A549 (cell line): Measurements from ENCODE around the gene DRGX. TPM values are rescaled to one million over a fixed set of nuclear protein-coding genes. Genes with fewer than 3 reads are reported as not detected.
A peak's percentile ranks its signal among the peaks of the same experiment; 100 is the strongest.

Experiments
- ATAC-seq, 2 experiments: fragments of 200-7000 bp in 1 of 2; fragments of >200 bp in 1 of 2; cut with Nextera tagmentation in 1 of 2; cut with Tn5 transposase in 1 of 2; 3 replicates each; pipeline versions ENCODE4 v1.8.0 to v1.9.1; 2018 to 2020; ENCODE audit warnings: mild to moderate bottlenecking in 1 of 2, moderate library complexity in 1 of 2
- CTCF ChIA-PET: fragments of 300-600 bp; sonication (Branson Sonifier 250); formaldehyde crosslinking; extraction: SDS; loops from one replicate; lab custom pipeline; 2021; ENCODE audit warnings: antibody characterized with exemption, inconsistent platforms; lab: Yijun Ruan, JAX
- POLR2A ChIA-PET: fragments of 350-600 bp; formaldehyde crosslinking; extraction: SDS; loops from one replicate; lab custom pipeline; 2021; ENCODE audit warnings: antibody characterized with exemption, inconsistent platforms; lab: Yijun Ruan, JAX
- DNase-seq, 2 experiments: peaks; one replicate each; pipeline versions ENCODE4 v3.0.0 to v3.0.0-alpha.2; 2011 to 2016; ENCODE audit warnings: low read depth in 1 of 2, low spot score in 1 of 2
- FAIRE-seq: peaks from 2 replicates; lab custom pipeline; 2011; peaks lifted over from hg19 to GRCh38; lab: Jason Lieb, UNC
- H3K27ac ChIP-seq, 2 experiments: fragments of >200 bp; sonication (Bioruptor Twin); formaldehyde crosslinking; 3 replicates each; pipeline ENCODE4 v1.5.1; 2016 to 2017
- H3K4me1 ChIP-seq: fragments of >200 bp; sonication (Bioruptor Twin); formaldehyde crosslinking; 3 replicates; pipeline ENCODE4 v1.6.1; 2016
- H3K4me2 ChIP-seq: fragments of >200 bp; sonication (Bioruptor Twin); formaldehyde crosslinking; 3 replicates; pipeline ENCODE4 v1.6.1; 2016
- H3K4me3 ChIP-seq: fragments of >200 bp; sonication (Bioruptor Twin); formaldehyde crosslinking; 3 replicates; pipeline ENCODE4 v1.5.1; 2016
- H3K9me3 ChIP-seq: fragments of >200 bp; sonication (Bioruptor Twin); formaldehyde crosslinking; 3 replicates; pipeline ENCODE4 v1.6.1; 2016
- CBX2 ChIP-seq: fragments of 200-600 bp; sonication (generic); IDR thresholded peaks from 2 replicates; pipeline ENCODE4 v1.6.1; 2016; ENCODE audit warnings: low read depth, mild to moderate bottlenecking, borderline replicate concordance
- CEBPB ChIP-seq, 2 experiments: fragments of >200 bp in 1 of 2; sonication (Bioruptor Twin) in 1 of 2; formaldehyde crosslinking in 1 of 2; IDR thresholded peaks; 2 replicates each; pipeline ENCODE4 v1.6.1; 2012 to 2016
- CHD2 ChIP-seq: fragments of 150-350 bp; IDR thresholded peaks from 2 replicates; pipeline ENCODE4 v1.6.1; 2014; ENCODE audit warnings: low read length; ENCODE audit not compliant: partially characterized antibody
- CTCF ChIP-seq: fragments of >200 bp; sonication (Bioruptor Twin); formaldehyde crosslinking; IDR thresholded peaks from 3 replicates; pipeline ENCODE4 v1.5.1; 2016
- EHMT2 ChIP-seq: fragments of 200-600 bp; sonication (generic); IDR thresholded peaks from 2 replicates; pipeline ENCODE4 v1.6.1; 2016; ENCODE audit warnings: antibody characterized with exemption, low read depth, mild to moderate bottlenecking, moderate library complexity
- ESRRA ChIP-seq: fragments of 150-350 bp; IDR thresholded peaks from 2 replicates; pipeline ENCODE4 v1.6.1; 2014; ENCODE audit warnings: mild to moderate bottlenecking, low read length, borderline replicate concordance
- GATA3 ChIP-seq: IDR thresholded peaks from 2 replicates; pipeline ENCODE4 v1.6.1; 2012; ENCODE audit warnings: borderline replicate concordance
- HOXB13 ChIP-seq: fragments of 250-450 bp; sonication (Bioruptor Pico); IDR thresholded peaks from 2 replicates; pipeline ENCODE4 v1.5.0; 2020; ENCODE audit warnings: low read depth, mild to moderate bottlenecking, moderate library complexity
- JUNB ChIP-seq: fragments of >200 bp; sonication (Bioruptor Twin); formaldehyde crosslinking; IDR thresholded peaks from 2 replicates; pipeline ENCODE4 v1.6.1; 2016
- MAZ ChIP-seq: fragments of 150-350 bp; IDR thresholded peaks from 2 replicates; pipeline ENCODE4 v1.6.1; 2014; ENCODE audit warnings: antibody characterized with exemption, low read depth, low read length, borderline replicate concordance
- NR3C1 ChIP-seq: fragments of >200 bp; sonication (Bioruptor Twin); formaldehyde crosslinking; IDR thresholded peaks from 3 replicates; pipeline ENCODE4 v1.6.1; 2017
- POLR2A ChIP-seq: IDR thresholded peaks from 2 replicates; pipeline ENCODE4 v1.6.1; 2012; ENCODE audit warnings: mild to moderate bottlenecking, low read length
- POLR2AphosphoS2 ChIP-seq: conservative IDR thresholded peaks from 2 replicates; pipeline ENCODE4 v1.6.1; 2012; ENCODE audit warnings: low read length, improper control_type of control experiment, inconsistent platforms
- RARB ChIP-seq: fragments of 250-450 bp; sonication (Bioruptor Pico); IDR thresholded peaks from 2 replicates; pipeline ENCODE4 v1.8.0; 2021; ENCODE audit warnings: mild to moderate bottlenecking, moderate library complexity
- RCOR1 ChIP-seq: fragments of 150-350 bp; IDR thresholded peaks from 2 replicates; pipeline ENCODE4 v1.6.1; 2014; ENCODE audit warnings: antibody characterized with exemption, low read length, low read depth
- TP53 ChIP-seq: fragments of 250-450 bp; sonication (Bioruptor Pico); IDR thresholded peaks from 2 replicates; pipeline ENCODE4 v1.5.0; 2021; ENCODE audit warnings: mild to moderate bottlenecking, moderate library complexity
- ZC3H11A ChIP-seq: fragments of 450-650 bp; IDR thresholded peaks from 2 replicates; pipeline ENCODE4 v1.6.1; 2014; ENCODE audit warnings: antibody characterized with exemption, mild to moderate bottlenecking
- ZSCAN20 ChIP-seq: fragments of 250-450 bp; sonication (Bioruptor Pico); IDR thresholded peaks from 2 replicates; pipeline ENCODE4 v1.8.0; 2022; ENCODE audit warnings: mild to moderate bottlenecking, moderate library complexity
- WGBS: methylation state at CpG from one replicate; pipeline ENCODE4 v1.1.6; 2017; ENCODE audit errors: missing lambda C conversion rate; 5-methylcytosine and 5-hydroxymethylcytosine counted together
- polyA plus RNA-seq, 4 experiments: library from polyadenylated mRNA; depleted of rRNA in 3 of 4; stranded (reverse); fragments of >200 nt; fragmentation: RNase III in 1 of 4; extraction: RNeasy Plus Mini Kit Qiagen cat#74134 plus additional on column Dnase treatment in 1 of 4; gene quantifications; 2 replicates in 3 of 4; 3 replicates in 1 of 4; pipeline ENCODE4 v1.2.3, GENCODE V29; 2011 to 2017
- TF ChIP-seq, protein P1 (sequence below): fragments of >200 bp; sonication (Bioruptor Twin); formaldehyde crosslinking; IDR thresholded peaks from 3 replicates; pipeline ENCODE4 v1.6.1; 2016

Gene DRGX
- polyA plus RNA-seq, 2 of the 4 experiments (the other 2 are of a cell fraction) = not detected

DNA sequence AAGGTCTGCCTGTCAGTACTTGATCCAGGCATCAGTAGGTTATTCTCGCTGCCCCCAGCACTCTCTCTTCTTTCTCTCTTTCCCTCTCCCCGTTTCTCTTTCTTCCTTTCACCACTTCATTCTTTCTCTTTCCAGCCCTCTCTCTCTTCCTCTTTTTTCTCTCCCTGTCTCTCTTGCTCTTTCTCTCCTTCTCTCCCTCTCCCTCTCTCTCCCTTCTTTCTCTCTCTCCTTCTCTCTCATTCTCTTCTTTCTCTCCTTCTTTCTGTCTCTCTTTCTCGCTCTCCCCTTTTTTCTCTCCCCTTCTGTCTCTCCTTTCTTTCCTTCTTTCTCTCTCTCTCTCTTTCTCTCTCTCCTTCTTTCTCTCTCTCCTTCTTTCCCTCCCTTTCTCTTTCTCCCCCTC is 7.5 kb upstream of the DRGX start:
- TF ChIP-seq CBX2 (no peak), CEBPB (IDR thresholded peaks at IDR 0.05) (no peak), GATA3 (no peak), POLR2AphosphoS2 (no peak), RARB (CRISPR knock-in tag) (no peak)
- FAIRE-seq = no peak

DNA sequence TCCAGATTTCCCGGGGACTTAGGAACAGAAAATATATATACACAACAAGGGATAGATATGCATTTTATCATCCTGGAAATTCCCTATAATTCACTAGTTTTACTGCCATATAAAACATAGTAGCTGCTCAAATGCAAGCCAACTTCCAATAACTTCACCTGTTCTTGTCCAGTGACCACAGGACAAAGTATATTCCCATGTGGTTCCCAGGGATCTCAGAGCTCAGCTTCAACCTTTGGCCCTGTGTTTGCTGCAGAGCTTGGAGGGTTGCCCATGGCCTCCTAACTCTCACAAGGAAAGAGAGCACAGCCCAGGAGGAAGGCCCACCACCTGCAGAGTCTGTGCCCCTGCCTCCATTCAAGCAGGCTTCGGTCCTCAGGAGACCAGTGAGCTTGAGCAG is 4.5 kb upstream of the DRGX start:
- Histone ChIP-seq H3K4me3 (no peak overlapping the region), H3K4me1 (peaks cover 5% of the 10 kb centered on the region; the same call in 1 of the 3 replicates), H3K9me3 (no peaks in the 10 kb centered on the region), H3K27ac (no peak overlapping the region), H3K4me2 (no peak overlapping the region)
- FAIRE-seq (no peak), ATAC-seq (no peak), DNase-seq (no peak)
- TF ChIP-seq MAZ (no peak), RCOR1 (no peak), HOXB13 (CRISPR knock-in tag) (no peak), POLR2AphosphoS2 (no peak), CBX2 (no peak), GATA3 (no peak), TP53 (CRISPR knock-in tag) (no peak), JUNB (no peak), NR3C1 (no peak), ESRRA (no peak), POLR2A (no peak), EHMT2 (no peak), ZC3H11A (no peak), CTCF (no peak)
- TF ChIP-seq, protein P1, sequence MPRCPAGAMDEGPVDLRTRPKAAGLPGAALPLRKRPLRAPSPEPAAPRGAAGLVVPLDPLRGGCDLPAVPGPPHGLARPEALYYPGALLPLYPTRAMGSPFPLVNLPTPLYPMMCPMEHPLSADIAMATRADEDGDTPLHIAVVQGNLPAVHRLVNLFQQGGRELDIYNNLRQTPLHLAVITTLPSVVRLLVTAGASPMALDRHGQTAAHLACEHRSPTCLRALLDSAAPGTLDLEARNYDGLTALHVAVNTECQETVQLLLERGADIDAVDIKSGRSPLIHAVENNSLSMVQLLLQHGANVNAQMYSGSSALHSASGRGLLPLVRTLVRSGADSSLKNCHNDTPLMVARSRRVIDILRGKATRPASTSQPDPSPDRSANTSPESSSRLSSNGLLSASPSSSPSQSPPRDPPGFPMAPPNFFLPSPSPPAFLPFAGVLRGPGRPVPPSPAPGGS = no peak
- POLR2A ChIA-PET = no interaction called here
- CTCF ChIA-PET = interaction anchor here (3.7 kb wide), 1 partner anchor 7 kb away, joined by 15 read pairs; no protein-coding TSS in a partner anchor
- 26% methylated on average over 1 of the region's 2 CpGs for WGBS

More for the DNA sequence above, 7.5 kb upstream of the DRGX start:
- peaks cover 3% of the 10 kb centered on the region; the same call in 1 of the 3 replicates for H3K4me1 ChIP-seq
- CTCF ChIA-PET = no interaction called here
- H3K4me2 ChIP-seq = no peak overlapping the region
- ATAC-seq (no peak), DNase-seq (no peak)
- no peaks in the 10 kb centered on the region for H3K9me3 ChIP-seq
- no peak overlapping the region for H3K27ac ChIP-seq
- WGBS = 3% methylated on average over 3 of the region's 3 CpGs
- POLR2A ChIA-PET = no interaction called here
- H3K4me3 ChIP-seq = no peak overlapping the region

DNA sequence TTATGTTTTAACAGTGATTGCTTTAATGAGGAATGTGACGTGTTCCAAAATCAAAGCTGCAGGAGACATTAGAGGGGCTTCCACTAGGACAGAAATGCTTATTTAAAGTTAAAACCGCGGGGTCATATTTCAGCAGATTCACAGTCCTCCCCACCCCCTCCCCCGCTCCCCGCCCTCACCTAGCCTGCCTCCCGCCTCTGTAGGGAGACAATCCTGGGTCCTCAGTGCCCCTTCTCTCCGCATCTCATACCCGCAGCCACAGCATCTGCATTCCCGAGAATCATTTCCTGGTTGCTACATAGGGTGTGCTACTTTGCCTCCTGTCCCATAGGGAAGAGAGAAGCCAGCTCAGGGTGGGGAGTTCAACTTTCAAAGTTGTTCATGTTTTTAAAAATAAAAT is 3.1 kb upstream of the DRGX start:
- WGBS = 20% methylated on average over 9 of the region's 9 CpGs
- H3K27ac ChIP-seq = no peak overlapping the region
- TF ChIP-seq ZSCAN20 (CRISPR knock-in tag) (no peak), CHD2 (no peak)
- TF ChIP-seq, all 56 proteins: peak for 0
- ATAC-seq (no peak), FAIRE-seq (no peak), DNase-seq (no peak)
- ChIA-PET CTCF (interaction anchor here (3.7 kb wide), 1 partner anchor 9 kb away, joined by 15 read pairs; no protein-coding TSS in a partner anchor), POLR2A (no interaction called here)
- Histone ChIP-seq H3K9me3 (no peaks in the 10 kb centered on the region), H3K4me2 (peak overlapping the region; percentile 82; the same call in 2 of the 3 replicates), H3K4me1 (peaks cover 5% of the 10 kb centered on the region; the same call in 1 of the 3 replicates), H3K4me3 (no peak overlapping the region)
